ENCODE results near the gene MED29. TPM values are rescaled to one million over a fixed set of nuclear protein-coding genes. Genes with fewer than 3 reads are reported as not detected.

Gene MED29
- total and polyA plus RNA-seq, 12 donors: 36.1 to 221 (median 58.4) TPM

GRCh38 chr19:39425744-39426143 lies 34.6 kb downstream of the MED29 start:
- H3K9me3 ChIP-seq (replicated peaks in 1 of 3): no peaks in the 10 kb centered on the region
- intact Hi-C loops (cut with DNase I): no loop called here
- TF ChIP-seq CTCF (IDR thresholded peaks at IDR 0.05): no peak
- no peak for TF ChIP-seq POLR2A (IDR thresholded peaks at IDR 0.05)
- H3K4me1 ChIP-seq (replicated peaks in 1 of 2): peaks cover 10 to 13% of the 10 kb centered on the region in 2 donors
- no peak overlapping the region for H3K27ac ChIP-seq
- peaks cover 0 to 4% of the 10 kb centered on the region in 2 donors for H3K36me3 ChIP-seq (replicated peaks in 1 of 2)
- H3K27me3 ChIP-seq: no peaks in the 10 kb centered on the region
- H3K4me3 ChIP-seq: no peak overlapping the region
- WGBS, 4 donors: 89 to 92% (median 89%) methylated on average over 7 of the region's 7 CpGs
- no peak for DNase-seq

- Histone ChIP-seq H3K4me1 (replicated peaks in 1 of 2) (peaks cover 10 to 13% of the 10 kb centered on the region in 2 donors), H3K4me3 (no peak overlapping the region), H3K36me3 (replicated peaks in 1 of 2) (peaks cover 0 to 4% of the 10 kb centered on the region in 2 donors), H3K27me3 (no peaks in the 10 kb centered on the region), H3K9me3 (replicated peaks in 1 of 3) (no peaks in the 10 kb centered on the region), H3K27ac (no peak overlapping the region)
- intact Hi-C loops (cut with DNase I): no loop called here
- no peak for TF ChIP-seq POLR2A (IDR thresholded peaks at IDR 0.05)
- TF ChIP-seq CTCF (IDR thresholded peaks at IDR 0.05): no peak
- DNase-seq: no peak
- 64 to 72% (median 66%) methylated on average over 5 of the region's 5 CpGs for WGBS, 4 donors
Measured at GRCh38 chr19:39426170-39426569, 35.0 kb downstream of the MED29 start.

- Histone ChIP-seq H3K4me1 (replicated peaks in 1 of 2) (peaks cover 10 to 13% of the 10 kb centered on the region in 2 donors), H3K4me3 (no peak overlapping the region), H3K27me3 (no peaks in the 10 kb centered on the region), H3K27ac (peak overlapping the region in 3 of 5 donors; percentile 38 to 81 (median 69)), H3K9me3 (replicated peaks in 1 of 3) (no peaks in the 10 kb centered on the region), H3K36me3 (replicated peaks in 1 of 2) (peaks cover 0 to 14% of the 10 kb centered on the region in 2 donors)
- intact Hi-C loops (cut with DNase I): no loop called here
- 88 to 92% (median 91%) methylated on average over 11 of the region's 11 CpGs for WGBS, 4 donors
- no peak for DNase-seq
- TF ChIP-seq CTCF (IDR thresholded peaks at IDR 0.05): no peak
- no peak for TF ChIP-seq POLR2A (IDR thresholded peaks at IDR 0.05)
Measured at GRCh38 chr19:39427707-39428106, 36.5 kb downstream of the MED29 start.

GRCh38 chr19:39428283-39429112 lies 37.3 kb downstream of the MED29 start:
- H3K36me3 ChIP-seq (replicated peaks in 1 of 2): peaks cover 0 to 18% of the 10 kb centered on the region in 2 donors
- peaks cover 10 to 13% of the 10 kb centered on the region in 2 donors for H3K4me1 ChIP-seq (replicated peaks in 1 of 2)
- no peaks in the 10 kb centered on the region for H3K27me3 ChIP-seq
- TF ChIP-seq POLR2A (IDR thresholded peaks at IDR 0.05) (no peak), CTCF (IDR thresholded peaks at IDR 0.05) (no peak)
- peak in 6 of 7 donors; percentile 70 to 86 (median 78) for DNase-seq
- no peak overlapping the region for H3K4me3 ChIP-seq
- H3K27ac ChIP-seq: peak overlapping the region in 4 of 5 donors; percentile 38 to 81 (median 62)
- intact Hi-C loops (cut with DNase I): no loop called here
- WGBS, 4 donors: 27 to 58% (median 42%) methylated on average over 11 to 23 of the region's 23 CpGs
- H3K9me3 ChIP-seq (replicated peaks in 1 of 3): no peaks in the 10 kb centered on the region

All from adrenal gland (tissue), 12 donors.